ENCODE data around the gene TEC. TPM values are rescaled to one million over a fixed set of nuclear protein-coding genes. Genes with fewer than 3 reads are reported as not detected.

Gene TEC
- total and polyA plus RNA-seq, 2 experiments from 2014 or later = 2.9 to 3.0 TPM

- Histone ChIP-seq H3K9me2 (ENCODE audit: insufficient read depth) (no peaks in the 10 kb centered on the region), H3K27me3 (ENCODE audit: insufficient read depth) (no peaks in the 10 kb centered on the region), H3K36me3 (ENCODE audit: insufficient read depth) (no peaks in the 10 kb centered on the region), H3K4me2 (no peak overlapping the region), H3K4me3 (no peak overlapping the region), H3F3A (replicated peaks; ENCODE audit: low read depth) (no peaks in the 10 kb centered on the region), H2AFZ (no peak overlapping the region), H4K20me1 (replicated peaks; ENCODE audit: insufficient read depth) (no peaks in the 10 kb centered on the region), H3K4me1 (ENCODE audit: insufficient read depth) (peaks cover 12% of the 10 kb centered on the region), H3K79me2 (replicated peaks; ENCODE audit: insufficient read depth) (no peaks in the 10 kb centered on the region), H3K27ac (ENCODE audit: low read depth) (no peak overlapping the region)
- no peak for TF ChIP-seq JUNB (IDR thresholded peaks at IDR 0.05; ENCODE audit: unreplicated experiment)
- TF ChIP-seq CREB1 (CRISPR knock-in tag; IDR thresholded peaks at IDR 0.05; ENCODE audit: low read depth) = no peak
- no peak for TF ChIP-seq REST (IDR thresholded peaks at IDR 0.05; ENCODE audit: unreplicated experiment)
- TF ChIP-seq POLR2AphosphoS5 (IDR thresholded peaks at IDR 0.05; ENCODE audit: low read depth) = no peak
- TF ChIP-seq, protein P1, sequence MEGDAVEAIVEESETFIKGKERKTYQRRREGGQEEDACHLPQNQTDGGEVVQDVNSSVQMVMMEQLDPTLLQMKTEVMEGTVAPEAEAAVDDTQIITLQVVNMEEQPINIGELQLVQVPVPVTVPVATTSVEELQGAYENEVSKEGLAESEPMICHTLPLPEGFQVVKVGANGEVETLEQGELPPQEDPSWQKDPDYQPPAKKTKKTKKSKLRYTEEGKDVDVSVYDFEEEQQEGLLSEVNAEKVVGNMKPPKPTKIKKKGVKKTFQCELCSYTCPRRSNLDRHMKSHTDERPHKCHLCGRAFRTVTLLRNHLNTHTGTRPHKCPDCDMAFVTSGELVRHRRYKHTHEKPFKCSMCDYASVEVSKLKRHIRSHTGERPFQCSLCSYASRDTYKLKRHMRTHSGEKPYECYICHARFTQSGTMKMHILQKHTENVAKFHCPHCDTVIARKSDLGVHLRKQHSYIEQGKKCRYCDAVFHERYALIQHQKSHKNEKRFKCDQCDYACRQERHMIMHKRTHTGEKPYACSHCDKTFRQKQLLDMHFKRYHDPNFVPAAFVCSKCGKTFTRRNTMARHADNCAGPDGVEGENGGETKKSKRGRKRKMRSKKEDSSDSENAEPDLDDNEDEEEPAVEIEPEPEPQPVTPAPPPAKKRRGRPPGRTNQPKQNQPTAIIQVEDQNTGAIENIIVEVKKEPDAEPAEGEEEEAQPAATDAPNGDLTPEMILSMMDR (conservative IDR thresholded peaks at IDR 0.05; ENCODE audit: low read depth in 2 of 2) = no peak
- TF ChIP-seq ZNF462 (CRISPR knock-in tag; IDR thresholded peaks at IDR 0.05) = no peak
- TF ChIP-seq, protein P2, sequence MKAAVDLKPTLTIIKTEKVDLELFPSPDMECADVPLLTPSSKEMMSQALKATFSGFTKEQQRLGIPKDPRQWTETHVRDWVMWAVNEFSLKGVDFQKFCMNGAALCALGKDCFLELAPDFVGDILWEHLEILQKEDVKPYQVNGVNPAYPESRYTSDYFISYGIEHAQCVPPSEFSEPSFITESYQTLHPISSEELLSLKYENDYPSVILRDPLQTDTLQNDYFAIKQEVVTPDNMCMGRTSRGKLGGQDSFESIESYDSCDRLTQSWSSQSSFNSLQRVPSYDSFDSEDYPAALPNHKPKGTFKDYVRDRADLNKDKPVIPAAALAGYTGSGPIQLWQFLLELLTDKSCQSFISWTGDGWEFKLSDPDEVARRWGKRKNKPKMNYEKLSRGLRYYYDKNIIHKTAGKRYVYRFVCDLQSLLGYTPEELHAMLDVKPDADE (IDR thresholded peaks at IDR 0.05) = no peak
- TF ChIP-seq ZNF331 (CRISPR knock-in tag; IDR thresholded peaks at IDR 0.05; ENCODE audit: low read depth) = no peak
- TF ChIP-seq NANOG (IDR thresholded peaks at IDR 0.05; ENCODE audit: borderline replicate concordance) = no peak
- no peak for TF ChIP-seq STAT1 (IDR thresholded peaks at IDR 0.05; ENCODE audit: unreplicated experiment)
- no peak for TF ChIP-seq ZNF114 (CRISPR knock-in tag; IDR thresholded peaks at IDR 0.05)
- TF ChIP-seq EZH2 (IDR thresholded peaks at IDR 0.05; ENCODE audit: low read depth, unreplicated experiment) = no peak
- no peak for TF ChIP-seq EZH2phosphoT487 (IDR thresholded peaks at IDR 0.05; ENCODE audit: unreplicated experiment)
- DNase-seq (ENCODE audit: low spot score) (no peak), ATAC-seq (no peak)
- H3K4me3 Mint-ChIP-seq = no peak overlapping the region
- no peaks in the 10 kb centered on the region; the same call in 2 of the 3 replicates for H3K9me3 Mint-ChIP-seq
- H3K27ac Mint-ChIP-seq = no peak overlapping the region
- H3K4me1 Mint-ChIP-seq = peaks cover 15% of the 10 kb centered on the region
- H3K36me3 Mint-ChIP-seq (ENCODE audit: low read depth) = no peaks in the 10 kb centered on the region
- peaks cover 3% of the 10 kb centered on the region for H3K27me3 Mint-ChIP-seq (ENCODE audit: insufficient read depth, low read depth, poor library complexity)
Observed at GRCh38 chr4:48197643-48198237, 71.9 kb downstream of the TEC start.
